Measurements from ENCODE around the gene ZNRF2.

The ZNRF2 gene

DNA sequence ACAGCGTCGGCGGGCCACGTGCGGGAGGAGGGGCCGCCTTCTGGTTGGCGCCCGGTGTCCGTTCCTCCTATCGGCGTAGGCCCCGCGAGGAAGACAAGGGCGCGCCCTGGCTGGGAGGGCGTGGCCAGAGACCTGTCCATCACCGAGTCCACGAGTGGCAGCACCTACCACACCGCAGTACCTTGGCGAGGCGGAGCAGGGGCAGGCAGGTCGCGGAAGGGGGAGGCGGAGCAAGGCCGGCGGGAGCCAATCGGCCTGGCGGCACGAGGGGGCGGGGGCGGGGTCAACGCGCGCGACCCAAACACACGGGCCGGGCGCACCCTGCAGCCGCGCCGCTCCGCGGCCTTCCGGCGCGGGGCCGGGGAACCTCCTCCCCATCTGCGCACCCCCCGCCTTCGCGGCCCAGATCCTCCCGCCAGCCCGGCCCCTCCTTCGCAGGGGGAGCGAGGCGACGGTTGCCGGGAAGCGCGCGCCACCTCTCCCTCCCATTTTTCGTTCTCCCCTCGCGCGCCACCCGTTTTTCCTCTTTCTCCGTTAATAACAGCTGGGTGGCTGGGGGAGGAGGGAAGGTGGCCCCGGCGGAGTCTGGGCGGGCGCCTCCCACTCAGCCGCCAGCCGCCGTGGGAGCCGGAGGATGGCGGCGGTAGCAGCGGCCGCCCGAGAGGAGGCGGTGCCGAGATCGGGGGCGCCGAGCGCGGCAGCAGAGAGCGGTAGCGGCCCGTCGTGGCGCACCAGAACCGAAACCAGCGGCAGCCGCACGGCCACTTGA lies at the start of gene ZNRF2:
Gene ZNRF2 (plus strand): TSS at position 300 of the 769 bp plus-strand sequence. CDS start 761 bp downstream, outside the sequence.
- DNase-seq (ENCODE audit: low read depth, low spot score) = peak; percentile 99

DNA sequence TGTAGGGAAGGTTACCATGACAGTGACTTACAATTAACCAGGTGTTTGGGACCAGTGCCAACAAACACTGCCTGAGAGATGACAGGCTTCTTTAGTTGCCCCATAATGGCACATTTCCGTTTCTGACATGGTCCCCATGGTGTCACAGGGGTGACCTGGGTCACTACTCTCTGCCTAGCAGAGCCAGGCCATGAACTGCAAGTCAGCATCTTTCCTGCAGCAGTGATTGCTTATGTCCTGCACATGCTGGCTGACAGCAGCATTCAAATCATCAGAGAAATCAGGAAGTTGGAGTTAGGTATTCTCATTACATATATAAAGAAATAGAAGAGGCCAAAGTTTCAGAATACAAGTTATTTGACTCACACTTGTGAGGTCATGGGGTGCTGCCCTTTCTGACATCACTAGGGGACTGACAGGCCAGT lies 47.1 kb upstream of the ZNRF2 start:
- no peak for DNase-seq (ENCODE audit: low read depth, low spot score)

DNA sequence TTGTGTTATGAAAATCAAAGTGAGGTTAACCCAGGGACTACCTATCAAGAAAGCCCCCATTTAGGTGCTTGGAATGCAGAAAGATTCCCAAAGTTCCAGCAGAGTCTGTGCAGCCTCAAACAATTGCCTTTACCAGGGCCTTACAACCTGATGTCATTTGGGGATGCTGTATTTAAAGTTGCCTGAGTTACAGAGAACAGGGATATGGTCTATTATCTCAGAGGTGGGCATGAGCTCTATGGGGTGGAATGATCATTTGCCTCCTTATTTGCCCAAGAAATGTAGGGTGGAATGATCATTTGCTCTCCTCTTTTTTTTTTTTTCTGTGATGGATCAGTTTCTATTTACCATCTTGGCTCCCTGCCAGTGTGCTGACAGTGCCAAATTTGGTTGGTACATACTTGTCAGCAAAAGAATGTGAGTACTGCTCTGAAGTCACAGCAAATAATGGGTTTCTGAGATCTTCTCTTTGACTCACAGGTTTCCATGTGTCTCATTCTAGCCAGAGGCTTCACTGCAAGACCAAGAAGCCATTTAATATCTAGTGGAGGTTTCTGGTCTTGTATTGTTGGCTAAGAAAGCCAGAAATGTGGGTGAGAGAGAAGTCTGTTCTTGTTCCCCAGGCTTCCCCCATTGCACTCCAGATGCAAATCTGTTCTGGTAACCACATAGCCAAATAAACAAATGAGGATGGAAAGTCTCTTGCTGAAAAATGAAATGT lies 45.5 kb upstream of the ZNRF2 start:
- peak; percentile 75 for DNase-seq (ENCODE audit: low read depth, low spot score)

GRCh38 chr7:30240106-30240800 lies 44.1 kb upstream of the ZNRF2 start:
- DNase-seq (ENCODE audit: low read depth, low spot score) = peak; percentile 93

DNA sequence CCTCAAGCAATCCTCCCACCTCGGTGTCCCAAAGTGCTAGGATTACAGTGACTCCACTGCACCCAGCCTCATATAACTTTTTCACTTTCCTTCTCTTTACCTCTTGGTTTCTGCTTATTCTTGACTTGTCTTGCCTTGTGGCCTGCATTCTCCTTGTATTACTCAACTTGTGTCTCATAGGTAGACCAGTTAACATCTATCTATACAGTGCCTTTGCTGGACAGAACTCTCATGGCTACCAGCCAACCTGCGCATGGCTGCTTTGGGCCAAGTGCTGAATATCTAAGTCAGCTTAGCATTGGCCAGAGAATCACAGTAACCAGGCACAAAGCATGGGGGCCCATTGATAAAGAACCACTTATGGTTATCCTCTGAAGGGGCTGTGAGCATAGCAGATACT lies 42.6 kb upstream of the ZNRF2 start:
- DNase-seq (ENCODE audit: low read depth, low spot score) = peak; percentile 23

- DNase-seq (ENCODE audit: low read depth, low spot score) = no peak
Observed at GRCh38 chr7:30244340-30244739, 40.1 kb upstream of the ZNRF2 start.

GRCh38 chr7:30245913-30246312 lies 38.5 kb upstream of the ZNRF2 start:
- DNase-seq (ENCODE audit: low read depth, low spot score) = no peak

GRCh38 chr7:30246392-30246791 lies 38.0 kb upstream of the ZNRF2 start:
- no peak for DNase-seq (ENCODE audit: low read depth, low spot score)

DNA sequence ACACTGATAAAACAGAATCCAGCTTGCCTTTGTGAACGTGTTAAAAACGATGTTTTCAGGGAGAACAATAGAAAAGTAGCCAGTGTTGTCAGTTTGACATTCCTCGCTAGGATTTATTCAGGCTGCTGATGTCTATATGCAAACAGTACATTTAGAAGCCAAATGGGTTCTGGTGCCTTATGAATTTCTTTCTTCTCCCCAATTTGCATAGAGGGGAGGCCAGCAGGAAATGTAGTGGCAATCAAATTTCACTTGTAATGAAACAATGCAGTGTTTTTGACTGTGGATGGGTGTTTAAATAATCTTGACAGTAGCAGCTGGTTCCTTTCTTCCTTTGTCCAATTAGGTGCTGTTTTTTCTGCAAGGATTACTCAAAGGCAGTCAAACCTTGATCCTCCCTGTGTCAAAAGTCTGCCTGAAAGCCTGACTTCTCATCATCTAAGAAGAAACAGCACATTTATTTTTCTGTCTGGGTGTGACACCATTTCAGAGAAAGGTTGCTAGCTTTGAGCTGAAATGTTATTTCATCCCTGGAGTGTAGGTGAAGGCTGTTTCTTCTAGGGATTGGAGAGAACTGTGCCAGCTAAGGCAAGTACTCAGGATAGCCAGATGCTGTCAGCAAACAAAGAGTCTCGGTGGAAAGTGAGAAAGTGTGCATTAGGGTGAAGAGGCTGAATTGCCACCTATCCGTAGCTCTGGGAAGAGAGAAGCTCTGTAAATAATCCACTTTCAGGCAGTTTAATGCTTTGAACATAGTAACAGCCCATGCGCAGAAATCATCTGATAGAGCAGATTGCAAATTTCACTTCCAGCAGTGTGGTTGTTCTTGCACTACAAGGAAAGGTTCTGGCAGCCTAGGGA lies 36.6 kb upstream of the ZNRF2 start:
- DNase-seq (ENCODE audit: low read depth, low spot score) = no peak

- no peak for DNase-seq (ENCODE audit: low read depth, low spot score)
Observed at GRCh38 chr7:30249316-30249715, 35.1 kb upstream of the ZNRF2 start.

GRCh38 chr7:30249986-30250774 lies 34.2 kb upstream of the ZNRF2 start:
- DNase-seq (ENCODE audit: low read depth, low spot score) = no peak

DNA sequence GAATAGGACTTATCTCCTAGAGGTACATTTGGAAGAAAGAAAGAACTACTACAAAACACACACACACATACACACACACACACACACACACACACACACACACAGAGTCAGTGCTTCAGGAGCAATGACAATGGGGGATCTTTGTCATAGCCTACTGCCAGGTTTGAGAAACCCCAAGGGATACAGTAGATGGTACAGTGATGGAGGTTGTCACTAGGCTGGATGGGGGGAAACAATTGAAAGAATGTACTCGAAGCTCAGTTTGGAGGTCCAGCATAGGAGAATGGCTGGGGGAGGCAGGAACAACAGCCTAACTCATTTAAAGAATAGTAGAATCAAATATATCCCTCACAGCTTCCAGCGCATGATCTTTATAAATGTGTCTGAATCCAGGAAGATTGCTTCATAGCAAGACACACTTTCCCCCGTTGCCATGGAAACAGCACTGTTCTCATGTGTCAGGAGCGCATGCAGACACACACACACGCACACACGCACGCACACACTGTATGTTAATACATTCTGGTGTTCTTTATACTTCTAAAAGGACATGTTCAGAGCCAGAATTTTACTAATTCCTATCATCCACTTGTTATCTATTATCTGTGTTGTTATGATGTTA lies 32.6 kb upstream of the ZNRF2 start:
- DNase-seq (ENCODE audit: low read depth, low spot score) = no peak

GRCh38 chr7:30252885-30253795 lies 31.3 kb upstream of the ZNRF2 start:
- peak; percentile 87 for DNase-seq (ENCODE audit: low read depth, low spot score)

- DNase-seq (ENCODE audit: low read depth, low spot score) = no peak
Observed at GRCh38 chr7:30253796-30254165, 30.6 kb upstream of the ZNRF2 start.

DNA sequence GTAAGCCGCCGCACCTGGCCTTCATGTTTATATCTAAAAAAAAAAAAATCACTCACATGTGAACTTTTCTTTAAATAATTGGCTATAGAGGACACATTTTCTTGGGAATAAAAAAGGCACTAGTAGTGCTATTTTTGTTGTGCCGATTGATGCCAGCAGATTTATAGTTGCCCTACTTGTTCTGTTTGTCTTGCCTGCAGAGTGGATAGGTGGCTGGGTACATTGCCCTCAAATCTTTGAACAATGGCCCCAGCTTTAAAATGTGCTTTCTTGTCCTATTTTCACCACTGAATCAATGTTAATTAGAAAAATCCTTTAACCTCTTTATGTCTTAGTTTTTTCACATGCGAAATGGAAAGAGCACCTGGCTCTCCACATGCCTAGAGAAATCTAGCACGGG lies 30.1 kb upstream of the ZNRF2 start:
- no peak for DNase-seq (ENCODE audit: low read depth, low spot score)

DNA sequence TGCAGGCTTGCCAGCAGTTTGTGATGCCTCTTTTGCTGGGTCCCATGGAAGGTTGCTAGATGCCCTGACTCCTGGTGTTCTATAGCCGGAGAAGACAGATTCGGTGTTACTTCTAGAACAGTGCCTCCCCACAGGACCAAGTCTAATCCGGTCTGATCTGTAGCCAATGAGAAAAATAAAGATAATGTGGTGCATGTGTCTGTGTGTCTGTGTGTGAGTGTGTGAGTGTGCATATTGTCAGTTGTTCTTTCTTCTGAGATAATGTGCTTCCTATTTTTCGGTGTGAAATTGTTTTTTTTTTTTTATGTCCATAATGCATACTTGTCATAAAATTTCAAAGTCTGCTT lies 29.7 kb upstream of the ZNRF2 start:
- no peak for DNase-seq (ENCODE audit: low read depth, low spot score)

DNA sequence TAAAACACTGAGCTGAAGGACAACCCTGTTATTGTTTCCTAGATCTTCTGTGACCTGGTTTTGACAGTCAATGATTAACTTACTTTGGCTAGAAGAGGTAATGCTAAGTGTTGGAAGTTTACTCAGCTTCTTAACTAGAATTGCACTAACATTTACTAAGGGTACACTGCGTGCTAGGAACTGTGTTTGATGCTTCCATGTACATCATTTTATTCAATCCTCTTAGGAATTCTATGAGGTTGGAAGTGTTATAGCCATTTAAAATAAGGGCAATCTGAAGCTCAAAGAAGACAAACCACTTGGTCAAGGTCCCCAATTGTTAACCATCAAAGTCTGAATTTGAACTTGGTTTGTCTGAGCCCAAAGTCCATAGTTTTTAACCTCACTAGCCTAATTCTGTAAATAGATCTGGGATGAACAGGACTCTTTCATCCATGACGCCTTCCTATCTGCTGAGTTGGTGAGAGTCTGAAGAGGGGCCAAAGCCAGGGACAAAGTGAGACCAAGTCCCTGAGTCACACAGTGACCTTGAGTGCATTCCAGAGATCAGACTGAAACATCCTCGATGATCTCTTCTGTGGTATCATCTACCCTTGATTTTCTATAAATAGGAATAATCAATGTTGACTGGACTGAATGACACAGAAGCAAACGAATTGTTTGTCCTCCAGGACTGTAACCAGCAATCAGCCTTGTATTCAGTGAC lies 29.2 kb upstream of the ZNRF2 start:
- no peak for DNase-seq (ENCODE audit: low read depth, low spot score)

DNA sequence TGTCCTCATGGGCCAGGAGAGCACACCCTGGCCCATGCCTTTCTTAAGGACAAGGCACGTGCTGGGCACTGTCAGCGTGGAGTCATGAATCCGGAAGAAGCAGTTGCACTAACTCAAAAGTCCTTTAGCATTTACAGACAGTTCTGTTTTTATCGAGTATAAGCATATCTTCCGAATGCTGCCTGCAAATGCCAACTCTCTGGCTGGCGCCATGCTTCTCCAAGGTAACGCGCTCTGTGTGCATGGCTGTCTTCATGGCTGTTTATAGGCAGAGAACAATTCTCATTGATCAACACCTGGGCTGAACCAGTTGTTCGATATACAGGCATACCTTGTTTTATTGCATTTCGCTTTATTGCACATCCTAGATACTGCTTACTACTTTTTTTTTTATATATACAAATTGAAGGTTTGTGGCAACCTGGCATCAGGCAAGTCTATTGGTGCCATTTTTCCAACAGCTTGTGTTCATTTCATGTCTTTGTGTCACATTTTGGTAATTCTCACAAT lies 28.0 kb upstream of the ZNRF2 start:
- DNase-seq (ENCODE audit: low read depth, low spot score) = no peak

All from astrocyte of the hippocampus (primary cell).